GM12801 (cell line): Measurements from ENCODE around the gene TJP1.

ENCODE experiments used
- TF ChIP-seq, protein P1 (sequence below): IDR thresholded peaks from one replicate; pipeline ENCODE4 v1.5.1; 2011; ENCODE audit warnings: control low read depth; ENCODE audit not compliant: insufficient read length; ENCODE audit errors: extremely low read depth

Gene TJP1

DNA sequence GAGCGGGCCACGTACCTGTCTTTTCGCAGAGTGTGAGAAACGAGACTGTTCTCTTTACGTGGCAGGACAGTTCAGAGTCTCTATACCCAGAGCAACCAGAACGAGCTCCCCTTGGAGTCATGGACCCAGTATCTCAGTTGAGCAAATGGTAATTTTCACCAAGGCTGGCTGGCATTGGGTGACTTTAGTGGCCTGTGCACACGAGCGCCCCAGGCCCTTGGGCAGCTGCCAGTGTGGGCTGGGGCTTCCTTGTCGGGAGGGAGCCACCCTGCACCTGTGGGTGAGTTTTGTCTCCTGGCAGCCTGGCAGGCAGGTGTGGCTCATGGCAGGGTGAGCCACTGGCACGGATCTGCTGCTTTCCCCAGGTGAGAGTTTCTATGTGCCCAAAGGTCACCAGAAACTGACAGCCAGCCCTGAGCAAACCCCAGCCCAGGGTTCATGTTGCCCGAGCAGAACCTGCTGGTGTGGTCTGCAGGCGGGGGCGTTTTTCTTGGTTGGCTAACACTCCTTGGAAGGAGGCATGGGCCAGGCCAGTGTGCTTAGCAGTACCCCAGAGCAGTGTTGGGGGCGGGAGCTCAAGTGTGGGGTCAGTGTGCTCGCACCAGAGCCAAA lies 135.0 kb downstream of the TJP1 start:
- TF ChIP-seq, protein P1, sequence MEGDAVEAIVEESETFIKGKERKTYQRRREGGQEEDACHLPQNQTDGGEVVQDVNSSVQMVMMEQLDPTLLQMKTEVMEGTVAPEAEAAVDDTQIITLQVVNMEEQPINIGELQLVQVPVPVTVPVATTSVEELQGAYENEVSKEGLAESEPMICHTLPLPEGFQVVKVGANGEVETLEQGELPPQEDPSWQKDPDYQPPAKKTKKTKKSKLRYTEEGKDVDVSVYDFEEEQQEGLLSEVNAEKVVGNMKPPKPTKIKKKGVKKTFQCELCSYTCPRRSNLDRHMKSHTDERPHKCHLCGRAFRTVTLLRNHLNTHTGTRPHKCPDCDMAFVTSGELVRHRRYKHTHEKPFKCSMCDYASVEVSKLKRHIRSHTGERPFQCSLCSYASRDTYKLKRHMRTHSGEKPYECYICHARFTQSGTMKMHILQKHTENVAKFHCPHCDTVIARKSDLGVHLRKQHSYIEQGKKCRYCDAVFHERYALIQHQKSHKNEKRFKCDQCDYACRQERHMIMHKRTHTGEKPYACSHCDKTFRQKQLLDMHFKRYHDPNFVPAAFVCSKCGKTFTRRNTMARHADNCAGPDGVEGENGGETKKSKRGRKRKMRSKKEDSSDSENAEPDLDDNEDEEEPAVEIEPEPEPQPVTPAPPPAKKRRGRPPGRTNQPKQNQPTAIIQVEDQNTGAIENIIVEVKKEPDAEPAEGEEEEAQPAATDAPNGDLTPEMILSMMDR: no peak

DNA sequence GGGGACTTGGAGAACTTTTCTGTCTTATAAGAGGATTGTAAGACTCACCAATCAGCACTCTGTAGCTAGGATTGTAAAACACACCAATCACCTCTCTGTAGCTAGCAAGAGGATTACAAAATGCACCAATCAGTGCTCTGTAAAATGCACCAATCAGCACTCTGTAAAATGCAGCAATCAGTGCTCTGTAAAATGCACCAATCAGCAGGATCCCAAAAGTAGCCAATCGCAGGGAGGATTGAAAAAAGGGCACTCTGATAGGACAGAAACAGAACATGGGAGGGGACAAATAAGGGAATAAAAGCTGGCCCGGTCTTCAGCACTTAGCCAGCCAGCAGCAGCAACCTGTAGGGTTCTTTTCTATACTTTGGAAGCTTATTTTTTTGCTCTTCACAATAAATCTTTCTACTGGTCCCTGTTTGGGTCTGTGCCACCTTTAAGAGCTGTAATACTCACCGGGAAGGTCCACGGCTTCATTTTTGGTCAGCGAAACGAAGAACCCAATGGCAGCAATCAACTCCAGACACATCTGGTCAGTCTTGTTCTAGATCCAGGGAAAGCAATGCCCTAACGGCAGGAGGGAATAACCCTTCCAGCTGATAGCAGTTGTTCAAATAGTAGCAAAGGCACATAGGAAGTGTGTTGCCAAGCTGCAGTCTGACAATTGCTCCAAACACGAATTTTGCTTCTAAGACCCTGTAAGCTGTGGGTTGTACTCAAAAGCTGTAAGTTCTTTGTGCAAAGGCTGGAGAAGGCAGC lies 135.6 kb downstream of the TJP1 start:
- TF ChIP-seq, protein P1: no peak

DNA sequence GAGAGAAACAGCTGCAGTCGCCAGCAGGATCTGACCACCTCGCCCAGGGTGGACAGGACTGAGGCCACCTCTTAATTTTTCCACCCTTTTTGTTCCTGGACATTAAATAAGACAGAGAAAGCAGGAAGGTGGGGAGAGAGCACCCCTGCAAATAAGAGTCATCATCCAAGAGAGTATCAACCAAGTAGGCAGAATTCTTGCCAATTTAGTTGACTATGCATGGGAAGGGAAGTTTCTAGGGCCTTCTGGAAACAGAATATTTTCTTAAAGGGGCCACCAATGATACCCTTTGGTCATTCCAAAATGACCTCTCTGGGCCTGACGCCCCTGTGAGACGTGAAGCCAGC lies 136.2 kb downstream of the TJP1 start:
- TF ChIP-seq, protein P1: no peak

DNA sequence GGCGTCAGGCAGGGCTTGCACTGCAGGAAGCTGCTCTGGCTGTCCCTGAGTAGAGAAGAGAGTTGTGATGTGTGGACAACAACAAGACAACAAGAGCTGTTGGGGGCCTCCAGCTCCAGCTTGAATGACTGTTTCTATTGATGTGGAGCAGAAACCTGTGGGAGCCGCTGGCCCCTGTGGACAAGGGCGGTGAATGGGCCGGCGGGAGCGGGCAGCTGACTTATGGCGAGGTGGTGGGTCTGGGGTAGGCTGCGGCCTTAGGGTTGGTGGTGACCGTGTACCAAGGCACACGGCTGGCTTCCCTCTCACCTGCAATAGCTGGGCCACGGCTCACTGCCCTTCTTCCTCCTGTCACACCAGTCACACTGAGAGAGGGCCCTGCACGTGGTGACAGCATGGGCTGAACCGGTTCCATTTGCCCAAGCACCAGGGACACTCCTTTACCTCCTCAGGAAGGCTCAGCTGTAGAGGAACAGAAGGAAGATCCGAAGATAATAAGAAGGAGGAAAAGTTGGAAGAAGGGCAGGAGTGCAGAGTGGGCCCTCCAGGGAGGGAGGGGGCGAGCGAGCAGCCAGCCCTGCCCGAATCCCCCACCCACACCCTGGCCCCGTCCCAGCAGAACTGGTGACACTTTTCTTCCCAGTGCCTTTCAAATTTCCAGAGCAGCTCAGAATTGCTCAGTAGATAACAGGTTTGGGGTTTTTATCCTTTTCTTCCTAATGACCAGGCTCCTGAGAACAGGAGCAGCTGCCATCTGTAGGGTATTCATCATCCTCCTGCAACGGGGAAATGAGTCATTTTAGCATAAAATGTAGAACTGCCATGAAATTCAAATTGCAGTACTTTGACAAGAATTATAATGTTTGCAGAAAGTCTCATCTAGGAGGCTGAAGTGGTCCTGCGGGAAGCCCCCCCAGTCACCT lies 136.9 kb downstream of the TJP1 start:
- TF ChIP-seq, protein P1: no peak

DNA sequence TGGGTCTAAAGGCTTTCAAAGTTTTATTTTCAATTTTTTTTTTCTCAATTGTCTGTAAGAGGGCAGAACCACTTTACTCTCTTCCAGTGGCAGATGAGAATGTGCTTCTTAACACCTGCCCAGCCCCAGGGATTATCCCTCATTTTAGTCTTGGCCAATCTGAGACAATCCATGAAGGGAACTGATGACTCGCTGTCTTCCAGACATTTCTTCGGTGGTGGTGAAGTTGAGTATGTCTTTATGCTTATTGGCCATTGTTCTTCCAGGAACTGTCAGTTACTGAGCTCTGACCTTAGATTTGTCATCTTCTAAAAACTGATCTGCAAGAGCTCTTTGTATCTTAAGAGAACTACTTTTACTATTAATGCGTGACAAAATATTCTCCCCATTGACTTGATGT lies 139.5 kb downstream of the TJP1 start:
- TF ChIP-seq, protein P1: no peak

DNA sequence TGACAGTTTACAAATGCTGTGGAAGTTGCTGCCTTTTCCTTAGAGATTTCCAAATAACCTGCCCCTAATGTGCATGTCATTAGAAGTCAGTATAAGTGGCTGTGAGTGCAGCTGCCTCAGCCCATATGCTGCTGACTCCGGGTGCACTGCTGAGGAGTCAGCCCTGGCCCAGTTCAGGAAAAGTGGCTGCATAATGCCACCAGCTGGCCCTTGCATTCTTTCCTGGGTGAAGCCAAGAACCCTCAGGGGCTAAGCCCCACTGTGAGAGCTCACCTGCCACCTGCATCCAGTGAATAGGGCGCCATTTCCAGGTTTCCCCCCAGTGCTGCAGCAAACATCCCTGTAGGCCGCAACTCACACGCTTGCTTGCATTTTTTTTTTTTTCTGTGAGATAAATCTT lies 139.9 kb downstream of the TJP1 start:
- TF ChIP-seq, protein P1: no peak

DNA sequence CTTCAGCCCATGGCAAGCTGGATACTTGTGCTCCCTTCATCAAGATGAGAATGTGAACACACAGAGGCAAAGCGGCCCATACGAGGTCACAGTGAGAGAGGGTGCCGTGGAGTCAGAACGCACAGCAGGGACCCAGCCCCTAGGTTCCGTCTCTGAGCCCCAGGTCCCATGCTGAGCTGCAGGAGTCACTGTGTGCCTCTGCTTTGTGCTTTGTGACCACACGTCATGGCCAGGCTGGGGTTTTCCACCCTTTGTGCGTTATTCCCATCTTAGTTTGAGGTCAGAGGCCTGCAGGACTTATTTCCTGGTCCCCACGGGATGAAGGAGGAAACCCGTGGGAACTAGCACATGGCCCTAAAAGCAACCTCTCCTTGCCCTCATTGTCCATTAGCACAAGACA lies 140.3 kb downstream of the TJP1 start:
- TF ChIP-seq, protein P1: no peak
